Prostate gland (tissue), 2 donors: Measurements from ENCODE around the gene LCN9. TPM values are rescaled to one million over a fixed set of nuclear protein-coding genes. Genes with fewer than 3 reads are reported as not detected.

ENCODE experiments used
- DNase-seq: peaks from one replicate; pipeline ENCODE4 v3.0.0-alpha.2; 2019; ENCODE audit warnings: low spot score
- H3K27ac ChIP-seq, 2 donors: fragments of 200-600 bp; sonication (generic); 2 replicates each; pipeline ENCODE4 v1.5.1; 2017 to 2019
- H3K27me3 ChIP-seq: fragments of 200-600 bp; sonication (generic); replicated peaks from 2 replicates; pipeline ENCODE4 v1.5.1; 2019; ENCODE audit not compliant: insufficient read depth
- H3K36me3 ChIP-seq, 2 donors: fragments of 200-600 bp; sonication (generic); 1 replicate in 1 of 2; 2 replicates in 1 of 2; pipeline versions ENCODE4 v1.5.1 to v1.8.1; 2017 to 2019
- H3K4me1 ChIP-seq: fragments of 200-600 bp; sonication (generic); replicated peaks from 2 replicates; pipeline ENCODE4 v1.5.1; 2019
- H3K4me3 ChIP-seq, 2 donors: fragments of 200-600 bp; sonication (generic); 2 replicates each; pipeline ENCODE4 v1.5.1; 2017 to 2019
- H3K9me3 ChIP-seq: fragments of 200-600 bp; sonication (generic); 2 replicates; pipeline ENCODE4 v1.5.1; 2017
- CTCF ChIP-seq, 4 experiments: fragments of 200-600 bp in 2 of 4; fragments of 450-650 bp in 2 of 4; sonication (generic) in 2 of 4; IDR thresholded peaks; 1 replicate in 3 of 4; 2 replicates in 1 of 4; pipeline ENCODE4 v1.5.1; 2016 to 2019; ENCODE audit warnings: antibody characterized with exemption in 4 of 4, mild to moderate bottlenecking in 2 of 4, moderate library complexity in 2 of 4
- POLR2A ChIP-seq: fragments of 450-650 bp; IDR thresholded peaks from one replicate; pipeline ENCODE4 v1.6.1; 2016; ENCODE audit warnings: antibody characterized with exemption, mild to moderate bottlenecking
- POLR2AphosphoS5 ChIP-seq: sonication (generic); formaldehyde crosslinking; IDR thresholded peaks from one replicate; pipeline ENCODE4 v1.6.1; 2017; ENCODE audit warnings: antibody characterized with exemption
- WGBS: methylation state at CpG from one replicate; pipeline ENCODE4 v1.1.5; 2018; 5-methylcytosine and 5-hydroxymethylcytosine counted together
- intact Hi-C: fragments of 100-400 bp; cut with DNase I; formaldehyde crosslinking; loops from one replicate; pipeline ENCODE4 v1.14.2; 2022
- total RNA-seq, 2 donors: library from RNA; depleted of rRNA; stranded (reverse); fragments of >200 nt; gene quantifications; one replicate each; pipeline ENCODE4 v1.1.0, GENCODE V29; 2016

Gene LCN9
- total RNA-seq, 2 donors from 2014 or later: not detected

GRCh38 chr9:135677641-135678168 is 14.6 kb downstream of the LCN9 start:
- no peak for DNase-seq
- WGBS: 82% methylated on average over 19 of the region's 22 CpGs
- no peak for TF ChIP-seq POLR2A
- TF ChIP-seq POLR2AphosphoS5: no peak
- TF ChIP-seq CTCF (IDR thresholded peaks at IDR 0.05): no peak
- Histone ChIP-seq H3K4me3 (no peak overlapping the region), H3K36me3 (no peaks in the 10 kb centered on the region), H3K4me1 (no peaks in the 10 kb centered on the region), H3K27ac (no peak overlapping the region), H3K9me3 (no peaks in the 10 kb centered on the region), H3K27me3 (no peaks in the 10 kb centered on the region)
- intact Hi-C loops: no loop called here

GRCh38 chr9:135678236-135679017 is 15.3 kb downstream of the LCN9 start:
- no peak for TF ChIP-seq CTCF (IDR thresholded peaks at IDR 0.05)
- Histone ChIP-seq H3K27me3 (peaks cover 1% of the 10 kb centered on the region), H3K4me3 (no peak overlapping the region), H3K9me3 (no peaks in the 10 kb centered on the region), H3K36me3 (no peaks in the 10 kb centered on the region), H3K4me1 (no peaks in the 10 kb centered on the region), H3K27ac (no peak overlapping the region)
- DNase-seq: no peak
- 86% methylated on average over 20 of the region's 20 CpGs for WGBS
- intact Hi-C loops: no loop called here

DNA sequence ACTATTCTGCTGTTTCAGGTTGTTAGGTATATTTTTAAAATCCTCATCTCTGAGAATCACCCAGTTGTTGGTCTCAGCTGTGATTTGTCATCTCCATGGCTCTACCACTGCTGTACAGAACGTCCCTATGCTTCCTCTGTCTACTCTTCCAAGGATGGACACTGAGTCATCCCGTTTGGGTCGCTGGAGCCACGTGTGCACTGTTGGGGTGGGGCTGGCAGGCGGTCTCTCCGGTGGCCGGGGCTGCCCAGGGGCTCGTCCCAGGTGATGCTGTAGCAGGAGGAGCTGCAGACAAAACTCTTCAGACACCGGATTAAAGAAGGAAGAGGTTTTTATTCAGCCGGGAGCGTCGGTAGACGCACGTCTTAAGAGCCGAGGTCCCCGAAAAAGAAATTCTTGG is 16.9 kb downstream of the LCN9 start:
- H3K9me3 ChIP-seq: no peaks in the 10 kb centered on the region
- no peak overlapping the region for H3K4me3 ChIP-seq
- intact Hi-C loops: no loop called here
- no peaks in the 10 kb centered on the region for H3K4me1 ChIP-seq
- H3K36me3 ChIP-seq: no peaks in the 10 kb centered on the region
- no peak for TF ChIP-seq POLR2A
- H3K27ac ChIP-seq: no peak overlapping the region
- no peak for DNase-seq
- H3K27me3 ChIP-seq: peaks cover 2% of the 10 kb centered on the region
- WGBS: 72% methylated on average over 16 of the region's 16 CpGs

- H3K4me3 ChIP-seq: no peak overlapping the region
- H3K36me3 ChIP-seq: no peaks in the 10 kb centered on the region
- H3K9me3 ChIP-seq: no peaks in the 10 kb centered on the region
- no peak for TF ChIP-seq CTCF (IDR thresholded peaks at IDR 0.05)
- no peak for TF ChIP-seq POLR2A
- no peak overlapping the region for H3K27ac ChIP-seq
- intact Hi-C loops: no loop called here
- DNase-seq: no peak
- H3K4me1 ChIP-seq: no peaks in the 10 kb centered on the region
- WGBS: 93% methylated on average over 5 of the region's 5 CpGs
- H3K27me3 ChIP-seq: peaks cover 2% of the 10 kb centered on the region
Measured at GRCh38 chr9:135681161-135681560, 18.1 kb downstream of the LCN9 start.

DNA sequence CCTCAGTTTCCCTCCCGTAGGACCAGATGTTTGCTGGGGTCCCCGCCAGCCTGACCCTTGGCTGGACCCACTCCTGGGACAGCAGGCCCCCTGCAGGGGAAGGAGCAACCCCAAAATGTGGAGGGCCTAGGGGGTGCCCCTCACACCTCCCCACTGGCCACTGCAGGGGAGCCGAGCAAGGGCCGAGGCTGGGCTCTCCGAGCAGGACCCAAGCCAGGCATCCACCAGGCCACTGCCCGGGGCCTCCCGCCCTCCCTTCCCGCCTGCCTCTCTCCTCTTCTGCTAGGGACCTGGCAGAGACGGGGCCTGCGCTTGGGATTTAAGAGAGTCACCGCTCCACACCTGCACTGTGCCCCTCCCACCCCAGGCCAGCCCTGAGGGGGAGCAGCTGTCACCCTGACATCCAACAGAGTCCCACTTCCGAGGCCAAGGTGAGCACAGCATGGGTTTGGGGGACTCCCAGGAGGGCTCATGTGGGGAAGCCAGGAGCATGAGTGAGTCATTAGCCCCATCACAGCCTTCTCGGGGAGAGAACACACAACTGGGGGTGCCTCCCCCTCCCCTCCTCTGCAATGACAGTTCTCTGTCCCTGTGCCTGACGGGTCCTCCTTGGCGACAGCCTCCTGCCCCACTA is 20.4 kb downstream of the LCN9 start:
- H3K9me3 ChIP-seq: no peaks in the 10 kb centered on the region
- DNase-seq: no peak
- peaks cover 2% of the 10 kb centered on the region for H3K27me3 ChIP-seq
- 57% methylated on average over 14 of the region's 15 CpGs for WGBS
- no peak overlapping the region for H3K4me3 ChIP-seq
- no peak for TF ChIP-seq POLR2AphosphoS5
- TF ChIP-seq CTCF (IDR thresholded peaks at IDR 0.05): no peak
- TF ChIP-seq POLR2A: no peak
- H3K4me1 ChIP-seq: no peaks in the 10 kb centered on the region
- no peak overlapping the region for H3K27ac ChIP-seq
- no peaks in the 10 kb centered on the region for H3K36me3 ChIP-seq
- intact Hi-C loops: no loop called here
